Measurements from ENCODE around the gene JPT2. TPM values are rescaled to one million over a fixed set of nuclear protein-coding genes. Genes with fewer than 3 reads are reported as not detected.

Gene JPT2
- total RNA-seq, 1 experiment from 2014 or later: 150 TPM

GRCh38 chr16:1654505-1655268 lies 23.4 kb upstream of the JPT2 start:
- ChIA-PET POLR2A (no interaction called here), CTCF (interaction anchor here (3.2 kb wide), 1 partner anchor 51 kb away, joined by 9 read pairs; the partner anchor contains the start of gene MAPK8IP3)
- Mint-ChIP-seq H3K9me3 (no peaks in the 10 kb centered on the region; the same call in 1 of the 2 replicates), H3K36me3 (peaks cover 44% of the 10 kb centered on the region), H3K27me3 (ENCODE audit: low read depth) (no peaks in the 10 kb centered on the region), H3K4me1 (no peaks in the 10 kb centered on the region), H3K27ac (no peak overlapping the region), H3K4me3 (no peak overlapping the region)
- no peak for DNase-seq (ENCODE audit: low spot score)
- TF ChIP-seq MAX (CRISPR knock-in tag; IDR thresholded peaks at IDR 0.05): no peak
- no peak for TF ChIP-seq ZNF281 (CRISPR knock-in tag; IDR thresholded peaks at IDR 0.05)
- no peak for TF ChIP-seq ZNF423 (CRISPR knock-in tag; IDR thresholded peaks at IDR 0.05)
- no peak for ATAC-seq

GRCh38 chr16:1655269-1655807 lies 22.7 kb upstream of the JPT2 start:
- CTCF ChIA-PET: interaction anchor here (3.2 kb wide), 1 partner anchor 51 kb away, joined by 9 read pairs; the partner anchor contains the start of gene MAPK8IP3
- no peaks in the 10 kb centered on the region for H3K4me1 Mint-ChIP-seq
- TF ChIP-seq ERG (CRISPR knock-in tag; IDR thresholded peaks at IDR 0.05): no peak
- no peak for TF ChIP-seq EMX1 (CRISPR knock-in tag; IDR thresholded peaks at IDR 0.05)
- TF ChIP-seq NFYB (CRISPR knock-in tag; conservative IDR thresholded peaks at IDR 0.05; ENCODE audit: low read depth): no peak
- TF ChIP-seq ZNF263 (CRISPR knock-in tag; IDR thresholded peaks at IDR 0.05; ENCODE audit: low read depth): no peak
- TF ChIP-seq ZNF425 (CRISPR knock-in tag; conservative IDR thresholded peaks at IDR 0.05): no peak
- TF ChIP-seq ZNF317 (CRISPR knock-in tag; IDR thresholded peaks at IDR 0.05; ENCODE audit: borderline replicate concordance, low read depth): no peak
- no peak for TF ChIP-seq AR (CRISPR knock-in tag; IDR thresholded peaks at IDR 0.05)
- TF ChIP-seq MYBL2 (CRISPR knock-in tag; IDR thresholded peaks at IDR 0.05): no peak
- no peak for TF ChIP-seq FOXJ3 (CRISPR knock-in tag; IDR thresholded peaks at IDR 0.05; ENCODE audit: borderline replicate concordance)
- TF ChIP-seq ESRRA (CRISPR knock-in tag; IDR thresholded peaks at IDR 0.05; ENCODE audit: borderline replicate concordance): no peak
- no peak for TF ChIP-seq ZNF671 (CRISPR knock-in tag; IDR thresholded peaks at IDR 0.05)
- no peak for TF ChIP-seq E2F4 (CRISPR knock-in tag; IDR thresholded peaks at IDR 0.05; ENCODE audit: borderline replicate concordance, low read depth)
- no peak for TF ChIP-seq AFF4 (CRISPR knock-in tag; IDR thresholded peaks at IDR 0.05; ENCODE audit: borderline replicate concordance)
- TF ChIP-seq ZNF416 (CRISPR knock-in tag; IDR thresholded peaks at IDR 0.05): no peak
- TF ChIP-seq KAT7 (CRISPR knock-in tag; IDR thresholded peaks at IDR 0.05; ENCODE audit: borderline replicate concordance): no peak
- no peak for TF ChIP-seq ETV6 (CRISPR knock-in tag; IDR thresholded peaks at IDR 0.05)

More at GRCh38 chr16:1655269-1655807, 22.7 kb upstream of the JPT2 start:
- no peaks in the 10 kb centered on the region; the same call in 1 of the 2 replicates for H3K9me3 Mint-ChIP-seq
- DNase-seq (ENCODE audit: low spot score): no peak
- no peak overlapping the region for H3K27ac Mint-ChIP-seq
- POLR2A ChIA-PET: no interaction called here
- H3K36me3 Mint-ChIP-seq: peaks cover 42% of the 10 kb centered on the region
- no peaks in the 10 kb centered on the region for H3K27me3 Mint-ChIP-seq (ENCODE audit: low read depth)
- H3K4me3 Mint-ChIP-seq: no peak overlapping the region
- ATAC-seq: no peak

All from WTC11 (cell line).